ENCODE data around the gene ARID3A.

GRCh38 chr19:970695-971094 lies 44.9 kb downstream of the ARID3A start:
- TF ChIP-seq ZNF274 (IDR thresholded peaks at IDR 0.05; ENCODE audit: low read depth, low read length) (no peak), YY1 (IDR thresholded peaks at IDR 0.05; ENCODE audit: insufficient read depth, insufficient read length) (no peak), SUZ12 (IDR thresholded peaks at IDR 0.05; ENCODE audit: extremely low read depth, insufficient read depth, insufficient read length) (no peak)
